Measurements from ENCODE around the gene CNGB1.

The CNGB1 gene

GRCh38 chr16:57845115-57845514 is 125.8 kb downstream of the CNGB1 start:
- no peak for DNase-seq

- no peak for DNase-seq
Observed at GRCh38 chr16:57844416-57845030, 126.4 kb downstream of the CNGB1 start.

- DNase-seq, result no peak
Observed at GRCh38 chr16:57843400-57843799, 127.5 kb downstream of the CNGB1 start.

GRCh38 chr16:57842601-57843000 is 128.3 kb downstream of the CNGB1 start:
- no peak for DNase-seq

- DNase-seq, result no peak
Observed at GRCh38 chr16:57840833-57841232, 130.1 kb downstream of the CNGB1 start.

- no peak for DNase-seq
Observed at GRCh38 chr16:57838161-57838560, 132.8 kb downstream of the CNGB1 start.

GRCh38 chr16:57837305-57838125 is 133.4 kb downstream of the CNGB1 start:
- DNase-seq, result no peak

GRCh38 chr16:57835439-57835838 is 135.5 kb downstream of the CNGB1 start:
- peak; percentile 81 for DNase-seq

GRCh38 chr16:57834936-57835335 is 136.0 kb downstream of the CNGB1 start:
- peak; percentile 54 for DNase-seq

Data from EL (cell line).